ENCODE data around the gene DIS3L2.
"Not testable (repeated sequence)": the region's sequence is repeated elsewhere in the genome, so short reads cannot be mapped to it uniquely, and the experiment has no call there.

The DIS3L2 gene

GRCh38 chr2:232018181-232018580 lies 56.7 kb downstream of the DIS3L2 start:
- peak; percentile 62 for DNase-seq

GRCh38 chr2:232022718-232023117 lies 61.2 kb downstream of the DIS3L2 start:
- DNase-seq: no peak

- DNase-seq: peak; percentile 21
Observed at GRCh38 chr2:232023426-232023825, 61.9 kb downstream of the DIS3L2 start.

- no peak for DNase-seq
Observed at GRCh38 chr2:232024457-232024856, 62.9 kb downstream of the DIS3L2 start.

GRCh38 chr2:232026910-232027309 lies 65.4 kb downstream of the DIS3L2 start:
- no peak for DNase-seq

GRCh38 chr2:232027530-232027929 lies 66.0 kb downstream of the DIS3L2 start:
- no peak for DNase-seq

DNA sequence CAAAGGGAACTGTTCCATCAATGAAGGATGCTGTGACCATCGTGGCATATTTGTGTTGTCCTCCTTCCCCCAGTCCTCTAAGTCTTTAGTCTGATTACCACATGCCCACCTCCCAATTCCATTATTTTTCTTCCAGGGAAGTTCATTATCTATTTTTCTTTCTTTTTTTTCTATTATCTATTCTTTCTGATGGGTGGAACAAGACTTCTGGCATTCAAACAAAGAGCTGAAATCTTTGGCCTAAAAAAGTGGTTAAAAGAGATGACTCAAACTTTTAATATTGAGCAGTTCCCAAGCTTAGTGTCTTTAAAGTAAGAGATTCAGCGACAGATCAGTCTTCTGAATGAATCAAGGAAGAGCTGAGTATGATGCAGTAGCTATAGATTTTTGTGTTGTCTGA lies 66.6 kb downstream of the DIS3L2 start:
- no peak for DNase-seq

GRCh38 chr2:232028631-232029030 lies 67.1 kb downstream of the DIS3L2 start:
- DNase-seq: peak; percentile 57

DNA sequence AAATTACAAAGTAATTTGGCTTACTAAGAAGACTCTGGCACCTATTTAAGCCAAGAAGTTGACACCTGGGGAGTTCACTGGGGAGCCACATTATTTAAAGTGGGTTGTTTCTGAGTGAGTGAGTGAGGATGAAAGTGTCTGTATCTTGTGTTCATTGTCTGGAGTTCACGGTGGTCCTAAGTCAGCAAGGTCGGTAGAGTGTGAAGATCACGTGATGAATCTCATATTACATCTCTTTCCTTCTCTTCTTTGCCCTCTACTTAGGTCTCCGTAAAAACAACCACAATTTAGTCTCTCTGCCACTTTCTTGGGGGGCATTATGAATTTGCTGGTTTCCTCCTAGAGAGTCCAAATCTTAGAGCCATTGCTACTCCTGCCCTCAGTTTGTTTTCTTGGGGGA lies 67.8 kb downstream of the DIS3L2 start:
- DNase-seq: no peak

- DNase-seq: no peak
Observed at GRCh38 chr2:232030229-232030628, 68.7 kb downstream of the DIS3L2 start.

- not testable (repeated sequence) for DNase-seq
Observed at GRCh38 chr2:232035292-232035691, 73.8 kb downstream of the DIS3L2 start.

- not testable (repeated sequence) for DNase-seq
Observed at GRCh38 chr2:232036876-232037275, 75.4 kb downstream of the DIS3L2 start.

DNA sequence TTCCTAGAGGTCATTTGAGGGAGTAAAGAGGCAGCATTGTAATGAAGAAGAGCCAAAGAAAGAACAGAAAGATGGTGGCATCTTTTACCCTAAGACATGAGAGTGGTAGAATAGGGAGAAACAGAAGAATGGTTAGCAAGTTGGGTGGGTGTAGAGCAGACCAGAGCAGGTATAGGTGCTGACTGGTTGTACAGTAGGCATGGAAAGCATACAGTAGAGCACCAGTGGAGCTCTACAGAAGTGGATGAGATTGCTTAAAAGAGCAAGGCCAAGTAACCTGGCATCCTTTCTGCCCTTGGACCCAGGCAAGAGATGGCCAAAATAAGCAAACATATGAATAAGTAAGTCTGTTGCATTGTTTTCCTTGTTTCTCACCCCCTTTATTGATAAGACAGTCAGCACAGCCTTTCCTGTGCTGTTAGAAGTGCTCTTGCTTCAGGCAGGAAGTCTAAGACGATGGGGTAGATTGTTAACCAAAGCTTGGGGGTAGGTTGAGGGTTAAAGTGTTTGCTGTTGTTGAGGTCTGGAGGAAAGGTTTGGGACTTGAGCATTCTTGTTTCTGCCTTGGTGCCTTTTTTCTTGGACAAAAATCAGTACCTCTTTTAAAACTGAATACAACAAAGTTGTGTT lies 76.9 kb downstream of the DIS3L2 start:
- no peak for DNase-seq

GRCh38 chr2:232038881-232039485 lies 77.5 kb downstream of the DIS3L2 start:
- no peak for DNase-seq

- DNase-seq: no peak
Observed at GRCh38 chr2:232042911-232043574, 81.5 kb downstream of the DIS3L2 start.

GRCh38 chr2:232043966-232044365 lies 82.5 kb downstream of the DIS3L2 start:
- DNase-seq: no peak

DNA sequence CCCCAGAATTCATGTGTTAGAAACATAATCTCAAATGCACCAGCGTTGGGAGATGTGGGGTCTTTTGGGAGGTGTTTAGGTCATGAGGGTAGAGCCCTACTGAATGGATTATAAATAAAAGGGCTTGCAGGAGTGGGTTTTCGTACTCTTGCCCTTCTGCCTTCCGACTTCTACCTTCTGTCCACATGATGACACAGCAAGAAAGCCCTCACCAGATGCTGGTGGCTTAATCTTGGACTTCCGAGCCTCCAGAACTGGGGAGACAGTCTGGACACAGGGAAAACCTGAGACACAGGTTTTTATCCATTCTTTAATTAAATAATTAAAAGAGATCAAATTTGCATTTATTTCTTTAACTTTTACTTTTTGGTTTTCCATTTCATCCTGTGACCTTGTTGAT lies 87.8 kb downstream of the DIS3L2 start:
- no peak for DNase-seq

DNA sequence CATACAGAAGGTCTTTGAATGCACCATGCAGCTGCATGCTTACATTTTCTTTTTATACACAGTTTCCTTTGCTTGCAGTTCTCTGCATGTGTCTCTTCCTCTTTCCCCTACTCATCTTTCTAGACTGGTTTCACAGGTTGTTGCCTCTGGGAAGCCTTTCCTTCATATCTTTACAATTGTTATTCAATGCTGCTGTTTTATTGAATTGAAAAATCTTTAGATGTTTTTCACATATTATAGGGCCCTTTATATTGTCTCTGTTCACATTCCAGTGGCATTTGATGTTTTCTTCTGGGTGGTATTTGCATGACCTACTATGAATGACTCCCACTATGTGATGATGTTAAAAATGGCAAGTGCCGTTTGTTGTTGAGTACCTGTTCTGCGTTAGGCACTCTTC lies 91.1 kb downstream of the DIS3L2 start:
- DNase-seq: no peak

- no peak for DNase-seq
Observed at GRCh38 chr2:232053777-232054176, 92.3 kb downstream of the DIS3L2 start.

- DNase-seq: no peak
Observed at GRCh38 chr2:232058063-232058877, 96.8 kb downstream of the DIS3L2 start.

DNA sequence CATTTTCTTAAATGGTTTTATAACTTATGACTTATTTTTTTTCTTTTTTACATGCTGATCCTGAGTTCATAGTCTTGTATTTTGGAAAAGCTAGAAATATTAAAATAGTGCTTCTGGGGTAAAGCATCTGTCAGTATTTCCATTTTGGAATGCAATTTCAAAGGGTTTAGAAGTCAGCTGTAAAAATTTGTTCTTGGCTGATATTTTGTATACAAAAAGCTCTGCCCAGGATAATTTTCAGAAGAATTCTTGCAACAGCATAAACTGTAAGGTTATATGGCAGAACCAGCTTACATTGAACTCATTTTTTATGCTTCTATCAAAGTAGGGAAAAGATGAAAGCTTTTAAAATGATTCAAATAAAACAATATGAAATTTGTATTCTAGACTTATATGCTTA lies 97.4 kb downstream of the DIS3L2 start:
- no peak for DNase-seq

GRCh38 chr2:232061265-232061664 lies 99.8 kb downstream of the DIS3L2 start:
- no peak for DNase-seq

- no peak for DNase-seq
Observed at GRCh38 chr2:232073026-232073425, 111.5 kb downstream of the DIS3L2 start.

DNA sequence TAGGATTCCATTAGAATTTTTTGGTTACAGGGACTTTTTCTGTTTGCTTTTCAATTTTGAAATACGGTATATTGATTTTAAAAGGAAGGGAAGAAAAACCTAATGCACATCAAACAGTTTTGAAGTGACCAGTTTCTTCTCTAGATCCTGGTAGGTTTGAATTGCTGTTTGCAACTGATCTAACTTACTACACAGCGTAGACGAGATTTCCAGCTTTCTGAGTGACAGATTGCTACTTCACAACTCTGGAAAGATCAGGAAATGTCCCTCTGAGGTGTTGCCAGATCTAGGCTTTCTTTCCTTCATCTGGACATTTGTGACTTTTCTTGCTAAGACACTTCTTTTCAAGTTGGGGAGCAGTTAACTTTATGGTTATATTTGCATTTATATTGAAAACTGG lies 112.2 kb downstream of the DIS3L2 start:
- no peak for DNase-seq

Data from femur (tissue), 1 donor.